ENCODE data around the gene TDP1. TPM values are rescaled to one million over a fixed set of nuclear protein-coding genes. Genes with fewer than 3 reads are reported as not detected.

Gene TDP1
- total RNA-seq, 1 donor from 2014 or later: 63.4 TPM

DNA sequence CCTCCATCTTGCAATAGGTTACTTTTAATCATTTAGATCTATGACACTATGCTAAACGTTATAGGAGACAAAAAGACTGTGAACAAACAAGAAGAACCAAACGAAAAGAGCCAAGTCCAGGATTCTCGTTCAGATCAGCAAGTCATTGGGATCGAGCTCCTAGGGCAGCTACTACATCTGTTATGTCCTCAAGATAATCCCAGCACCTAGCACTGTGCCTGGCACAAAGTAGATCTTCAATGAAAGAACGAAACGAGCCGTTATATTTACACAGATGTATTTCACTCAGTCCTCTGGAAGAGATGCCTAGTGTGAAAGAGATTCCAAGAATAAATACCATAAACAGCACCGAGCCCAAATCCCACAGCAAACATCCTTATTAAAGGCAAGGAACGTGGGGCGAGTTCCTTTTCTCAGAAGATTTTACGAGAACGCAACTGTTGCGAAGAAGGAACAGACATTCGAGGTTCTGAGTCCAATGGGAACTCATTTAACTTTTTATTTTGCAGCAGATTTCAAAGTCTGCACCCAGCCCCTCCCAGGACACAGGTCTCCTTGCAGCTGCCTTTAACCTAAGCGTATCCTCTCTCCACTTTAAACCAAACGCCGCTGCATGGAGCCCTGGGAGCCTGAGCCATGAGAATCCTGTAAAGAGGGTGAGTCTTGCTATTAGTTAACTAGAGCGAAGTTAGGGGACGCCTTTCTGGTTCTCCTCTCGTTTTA lies 544 bp upstream of the TDP1 start:
- H3K79me2 ChIP-seq (ENCODE audit: low read depth): peaks cover 42% of the 10 kb centered on the region
- H3K9ac ChIP-seq: no peak overlapping the region
- Mint-ChIP-seq H3K27me3 (ENCODE audit: insufficient read depth, low read depth) (no peaks in the 10 kb centered on the region), H3K4me3 (peak overlapping the region; percentile 96), H3K4me1 (peaks cover 36% of the 10 kb centered on the region), H3K9me3 (no peaks in the 10 kb centered on the region), H3K27ac (peak overlapping the region; percentile 89), H3K36me3 (peaks cover 3% of the 10 kb centered on the region)
- peak overlapping the region; percentile 93 for H3K4me2 ChIP-seq
- TF ChIP-seq EZH2 (IDR thresholded peaks at IDR 0.05): no peak
- H2AFZ ChIP-seq (replicated peaks): peak overlapping the region; percentile 80
- DNase-seq (ENCODE audit: low spot score): no peak
- peaks cover 20% of the 10 kb centered on the region for H3K4me1 ChIP-seq
- no peak overlapping the region for H3K27ac ChIP-seq
- H3F3A ChIP-seq (ENCODE audit: low read depth): peaks cover 8% of the 10 kb centered on the region
- peak overlapping the region; percentile 90 for H3K4me3 ChIP-seq
- H3K36me3 ChIP-seq: no peaks in the 10 kb centered on the region
- no peaks in the 10 kb centered on the region for H3K27me3 ChIP-seq
- H4K20me1 ChIP-seq (ENCODE audit: low read depth): peaks cover 26% of the 10 kb centered on the region
- H3K9me3 ChIP-seq (ENCODE audit: low read depth): no peaks in the 10 kb centered on the region

DNA sequence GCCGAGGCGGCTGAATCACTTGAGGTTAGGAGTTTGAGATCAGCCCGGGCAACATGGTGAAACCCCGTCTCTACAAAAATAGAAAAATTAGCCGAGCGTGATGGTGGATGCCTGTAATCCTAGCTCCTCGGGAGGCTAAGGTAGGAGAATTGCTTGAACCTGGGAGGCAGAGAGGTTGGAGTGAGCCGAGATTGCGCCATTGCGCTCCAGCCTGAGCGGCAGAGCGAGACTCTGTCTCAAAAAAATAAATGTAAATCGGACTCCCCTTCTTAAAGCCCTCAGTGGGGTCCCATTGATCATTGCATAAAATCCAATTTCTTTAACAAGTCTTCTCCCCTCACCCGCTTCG lies 908 bp downstream of the TDP1 start:
- peaks cover 40% of the 10 kb centered on the region for H4K20me1 ChIP-seq (ENCODE audit: low read depth)
- no peaks in the 10 kb centered on the region for H3K27me3 ChIP-seq
- TF ChIP-seq EZH2phosphoT487 (IDR thresholded peaks at IDR 0.05) (no peak), EZH2 (IDR thresholded peaks at IDR 0.05) (no peak)
- TF ChIP-seq, protein P1, sequence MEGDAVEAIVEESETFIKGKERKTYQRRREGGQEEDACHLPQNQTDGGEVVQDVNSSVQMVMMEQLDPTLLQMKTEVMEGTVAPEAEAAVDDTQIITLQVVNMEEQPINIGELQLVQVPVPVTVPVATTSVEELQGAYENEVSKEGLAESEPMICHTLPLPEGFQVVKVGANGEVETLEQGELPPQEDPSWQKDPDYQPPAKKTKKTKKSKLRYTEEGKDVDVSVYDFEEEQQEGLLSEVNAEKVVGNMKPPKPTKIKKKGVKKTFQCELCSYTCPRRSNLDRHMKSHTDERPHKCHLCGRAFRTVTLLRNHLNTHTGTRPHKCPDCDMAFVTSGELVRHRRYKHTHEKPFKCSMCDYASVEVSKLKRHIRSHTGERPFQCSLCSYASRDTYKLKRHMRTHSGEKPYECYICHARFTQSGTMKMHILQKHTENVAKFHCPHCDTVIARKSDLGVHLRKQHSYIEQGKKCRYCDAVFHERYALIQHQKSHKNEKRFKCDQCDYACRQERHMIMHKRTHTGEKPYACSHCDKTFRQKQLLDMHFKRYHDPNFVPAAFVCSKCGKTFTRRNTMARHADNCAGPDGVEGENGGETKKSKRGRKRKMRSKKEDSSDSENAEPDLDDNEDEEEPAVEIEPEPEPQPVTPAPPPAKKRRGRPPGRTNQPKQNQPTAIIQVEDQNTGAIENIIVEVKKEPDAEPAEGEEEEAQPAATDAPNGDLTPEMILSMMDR (IDR thresholded peaks at IDR 0.05): no peak
- H3K27ac Mint-ChIP-seq: peak overlapping the region; percentile 5
- no peaks in the 10 kb centered on the region for H3K36me3 ChIP-seq
- H3K36me3 Mint-ChIP-seq: peaks cover 6% of the 10 kb centered on the region
- H3K27me3 Mint-ChIP-seq (ENCODE audit: insufficient read depth, low read depth): no peaks in the 10 kb centered on the region
- H3K4me2 ChIP-seq: peak overlapping the region; percentile 93
- no peak overlapping the region for H2AFZ ChIP-seq (replicated peaks)
- DNase-seq (ENCODE audit: low spot score): peak; percentile 7
- peak overlapping the region; percentile 40 for H3K9ac ChIP-seq
- H3K27ac ChIP-seq: peak overlapping the region; percentile 39
- H3K9me3 Mint-ChIP-seq: no peaks in the 10 kb centered on the region
- peak overlapping the region; percentile 90 for H3K4me3 ChIP-seq
- peaks cover 23% of the 10 kb centered on the region for H3K4me1 ChIP-seq
- H3K79me2 ChIP-seq (ENCODE audit: low read depth): peaks cover 57% of the 10 kb centered on the region
- H3K4me3 Mint-ChIP-seq: peak overlapping the region; percentile 98
- H3F3A ChIP-seq (ENCODE audit: low read depth): peaks cover 8% of the 10 kb centered on the region
- no peaks in the 10 kb centered on the region for H3K9me3 ChIP-seq (ENCODE audit: low read depth)
- peaks cover 44% of the 10 kb centered on the region for H3K4me1 Mint-ChIP-seq

DNA sequence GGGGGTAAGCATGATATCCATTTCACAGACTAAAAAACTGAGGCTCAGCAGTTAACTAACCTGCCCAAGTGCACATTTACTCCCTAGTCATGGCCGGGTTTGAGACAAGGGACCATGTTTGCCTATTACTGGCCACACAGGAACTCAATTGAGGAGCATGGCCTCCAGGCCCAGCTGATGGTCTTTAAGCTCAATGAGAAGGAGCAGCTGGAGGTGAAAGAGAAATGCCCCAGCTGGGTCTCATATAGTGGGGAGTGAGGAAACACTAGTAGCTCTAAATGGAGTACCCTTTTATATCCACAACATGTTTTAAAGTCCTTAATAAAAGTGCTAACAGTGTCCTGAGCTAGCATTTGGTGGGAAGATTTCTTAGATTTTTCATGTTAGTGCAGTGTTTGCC lies 1.6 kb downstream of the TDP1 start:
- Mint-ChIP-seq H3K9me3 (no peaks in the 10 kb centered on the region), H3K4me1 (peaks cover 44% of the 10 kb centered on the region), H3K36me3 (peaks cover 6% of the 10 kb centered on the region), H3K4me3 (peak overlapping the region; percentile 98), H3K27ac (no peak overlapping the region), H3K27me3 (ENCODE audit: insufficient read depth, low read depth) (no peaks in the 10 kb centered on the region)
- Histone ChIP-seq H3K9ac (no peak overlapping the region), H3K4me3 (peak overlapping the region; percentile 90), H3K4me2 (peak overlapping the region; percentile 93), H3K9me3 (ENCODE audit: low read depth) (no peaks in the 10 kb centered on the region), H3K27me3 (no peaks in the 10 kb centered on the region), H3K36me3 (no peaks in the 10 kb centered on the region), H3K4me1 (peaks cover 23% of the 10 kb centered on the region), H4K20me1 (ENCODE audit: low read depth) (peaks cover 40% of the 10 kb centered on the region), H3K79me2 (ENCODE audit: low read depth) (peaks cover 62% of the 10 kb centered on the region), H2AFZ (replicated peaks) (no peak overlapping the region), H3F3A (ENCODE audit: low read depth) (peaks cover 8% of the 10 kb centered on the region), H3K27ac (no peak overlapping the region)
- TF ChIP-seq, protein P1 (IDR thresholded peaks at IDR 0.05): no peak
- TF ChIP-seq EZH2 (IDR thresholded peaks at IDR 0.05) (no peak), EZH2phosphoT487 (IDR thresholded peaks at IDR 0.05) (no peak)
- no peak for DNase-seq (ENCODE audit: low spot score)

DNA sequence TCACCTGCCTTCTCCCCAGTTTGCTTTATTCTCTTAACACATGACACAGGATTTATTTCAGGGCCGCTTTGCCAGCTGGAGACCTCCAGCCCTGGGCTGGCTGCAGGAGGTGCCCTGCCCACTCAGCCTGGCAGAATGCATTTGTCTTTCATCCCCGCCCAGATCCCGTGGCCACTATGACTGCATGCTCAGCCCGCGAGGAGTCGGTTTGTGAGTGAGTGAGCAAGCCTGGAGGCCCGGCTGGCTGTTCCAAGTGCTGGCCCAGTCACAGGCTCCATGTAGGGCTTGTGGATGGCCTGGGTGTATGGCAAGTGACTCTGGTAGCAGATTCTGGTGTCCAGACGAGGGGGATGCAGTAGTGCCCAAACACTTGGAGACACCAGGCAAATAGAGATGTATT lies 2.1 kb downstream of the TDP1 start:
- no peaks in the 10 kb centered on the region for H3K9me3 ChIP-seq (ENCODE audit: low read depth)
- peaks cover 62% of the 10 kb centered on the region for H3K79me2 ChIP-seq (ENCODE audit: low read depth)
- peaks cover 40% of the 10 kb centered on the region for H4K20me1 ChIP-seq (ENCODE audit: low read depth)
- no peak overlapping the region for H3K27ac Mint-ChIP-seq
- TF ChIP-seq EZH2 (IDR thresholded peaks at IDR 0.05) (no peak), EZH2phosphoT487 (IDR thresholded peaks at IDR 0.05) (no peak)
- TF ChIP-seq, protein P1 (IDR thresholded peaks at IDR 0.05): no peak
- H3K4me3 Mint-ChIP-seq: peak overlapping the region; percentile 19
- H3K27ac ChIP-seq: no peak overlapping the region
- H3K4me1 Mint-ChIP-seq: peaks cover 43% of the 10 kb centered on the region
- no peaks in the 10 kb centered on the region for H3K9me3 Mint-ChIP-seq
- no peak overlapping the region for H3K9ac ChIP-seq
- H3K4me2 ChIP-seq: peak overlapping the region; percentile 93
- no peaks in the 10 kb centered on the region for H3K27me3 Mint-ChIP-seq (ENCODE audit: insufficient read depth, low read depth)
- peaks cover 23% of the 10 kb centered on the region for H3K4me1 ChIP-seq
- H3K27me3 ChIP-seq: no peaks in the 10 kb centered on the region
- H3F3A ChIP-seq (ENCODE audit: low read depth): peaks cover 8% of the 10 kb centered on the region
- H3K36me3 ChIP-seq: no peaks in the 10 kb centered on the region
- H2AFZ ChIP-seq (replicated peaks): no peak overlapping the region
- no peak overlapping the region for H3K4me3 ChIP-seq
- no peak for DNase-seq (ENCODE audit: low spot score)
- H3K36me3 Mint-ChIP-seq: peaks cover 6% of the 10 kb centered on the region

Data from neural progenitor cell (in vitro differentiated cells).